Fibroblast of the conjunctiva (primary cell): ENCODE results near the gene PTPN18.
A peak's percentile ranks its signal among the peaks of the same experiment; 100 is the strongest.
"Not testable (repeated sequence)": the region's sequence is repeated elsewhere in the genome, so short reads cannot be mapped to it uniquely, and the experiment has no call there.

Experiments used
- DNase-seq: peaks from one replicate; pipeline ENCODE4 v3.0.0-alpha.2; 2010; ENCODE audit warnings: low read depth

Gene PTPN18, protein sequence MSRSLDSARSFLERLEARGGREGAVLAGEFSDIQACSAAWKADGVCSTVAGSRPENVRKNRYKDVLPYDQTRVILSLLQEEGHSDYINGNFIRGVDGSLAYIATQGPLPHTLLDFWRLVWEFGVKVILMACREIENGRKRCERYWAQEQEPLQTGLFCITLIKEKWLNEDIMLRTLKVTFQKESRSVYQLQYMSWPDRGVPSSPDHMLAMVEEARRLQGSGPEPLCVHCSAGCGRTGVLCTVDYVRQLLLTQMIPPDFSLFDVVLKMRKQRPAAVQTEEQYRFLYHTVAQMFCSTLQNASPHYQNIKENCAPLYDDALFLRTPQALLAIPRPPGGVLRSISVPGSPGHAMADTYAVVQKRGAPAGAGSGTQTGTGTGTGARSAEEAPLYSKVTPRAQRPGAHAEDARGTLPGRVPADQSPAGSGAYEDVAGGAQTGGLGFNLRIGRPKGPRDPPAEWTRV

DNA sequence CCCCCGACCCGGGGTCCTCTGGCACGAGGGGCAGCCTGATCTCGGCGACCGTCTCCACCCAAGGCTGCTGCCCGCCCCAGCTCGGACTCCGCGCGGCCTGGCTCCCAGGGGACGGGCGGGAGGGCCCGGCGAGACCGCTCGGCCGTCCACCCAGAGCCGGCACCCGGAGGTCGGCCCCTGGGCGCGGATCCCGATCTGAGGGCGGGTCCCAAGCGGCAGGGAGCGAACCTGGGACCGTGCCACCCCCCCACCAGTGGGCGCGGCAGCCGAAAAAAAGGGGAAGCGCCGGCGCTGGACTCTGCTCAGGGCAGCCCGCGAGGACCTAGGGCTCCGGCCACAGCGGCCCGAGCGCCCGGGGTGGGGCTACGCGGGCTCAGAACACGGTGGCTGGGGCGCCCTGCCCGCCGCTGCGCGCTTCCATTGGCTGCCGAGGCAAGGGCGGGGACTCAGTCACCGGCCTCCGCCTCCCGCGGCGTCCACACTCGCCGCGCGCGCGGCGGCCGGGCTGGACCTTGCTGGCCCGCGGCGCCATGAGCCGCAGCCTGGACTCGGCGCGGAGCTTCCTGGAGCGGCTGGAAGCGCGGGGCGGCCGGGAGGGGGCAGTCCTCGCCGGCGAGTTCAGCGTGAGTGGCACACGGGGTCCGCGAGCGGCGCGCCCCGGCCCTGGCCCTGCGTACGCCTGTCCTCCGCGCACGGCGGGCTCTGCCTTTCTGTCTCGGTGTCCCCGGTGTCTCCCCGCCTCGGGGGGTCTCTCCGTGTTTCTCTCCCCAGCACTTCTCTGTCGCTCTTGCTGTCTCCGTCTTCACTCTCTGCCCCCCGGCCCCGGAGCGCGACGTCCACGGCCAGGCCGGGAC, at the start of gene PTPN18:
TSS of gene PTPN18 (plus strand) at position 479 of the 854 bp plus-strand sequence. CDS start at position 531, 52 bp downstream.
- peak; percentile 72 for DNase-seq

DNA sequence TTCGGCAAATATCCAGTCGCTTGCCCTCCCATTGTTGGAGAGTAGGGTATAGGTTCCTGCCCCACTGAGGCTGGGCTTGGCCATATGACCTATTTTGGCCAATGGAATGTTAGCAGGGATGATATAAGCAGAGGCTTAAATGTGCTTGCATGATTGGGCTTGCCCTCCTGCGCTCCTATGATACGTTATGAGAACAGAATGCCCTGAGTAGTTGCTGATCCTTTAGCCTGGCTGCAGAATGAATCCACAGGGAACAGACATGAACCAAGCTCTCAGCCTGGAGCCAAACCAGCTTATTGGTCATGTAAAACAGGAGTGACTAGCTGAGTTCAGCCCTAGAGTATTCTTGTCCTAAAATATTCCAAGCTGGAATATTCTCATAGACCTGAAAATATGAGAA, 48.0 kb upstream of the PTPN18 start:
- DNase-seq = no peak

DNA sequence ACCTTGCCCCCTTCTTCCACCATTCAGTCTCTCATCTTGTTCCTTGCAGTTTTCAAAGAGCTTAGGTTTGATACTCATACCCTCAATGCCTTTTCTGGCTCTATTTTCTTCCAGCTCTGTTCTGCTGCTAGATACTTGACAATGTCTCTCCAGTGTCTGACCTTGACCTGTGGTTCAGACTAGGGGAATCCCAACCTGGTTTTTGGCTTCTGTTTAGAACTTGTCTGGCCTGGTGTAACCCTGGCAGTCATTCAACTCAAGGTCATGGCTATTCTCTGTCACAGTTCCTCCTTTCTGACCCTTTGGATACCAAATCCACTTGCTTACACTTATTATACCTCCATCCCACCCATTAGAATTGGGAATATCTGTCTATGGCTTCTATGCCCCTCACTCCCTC, 45.0 kb upstream of the PTPN18 start:
- no peak for DNase-seq

DNA sequence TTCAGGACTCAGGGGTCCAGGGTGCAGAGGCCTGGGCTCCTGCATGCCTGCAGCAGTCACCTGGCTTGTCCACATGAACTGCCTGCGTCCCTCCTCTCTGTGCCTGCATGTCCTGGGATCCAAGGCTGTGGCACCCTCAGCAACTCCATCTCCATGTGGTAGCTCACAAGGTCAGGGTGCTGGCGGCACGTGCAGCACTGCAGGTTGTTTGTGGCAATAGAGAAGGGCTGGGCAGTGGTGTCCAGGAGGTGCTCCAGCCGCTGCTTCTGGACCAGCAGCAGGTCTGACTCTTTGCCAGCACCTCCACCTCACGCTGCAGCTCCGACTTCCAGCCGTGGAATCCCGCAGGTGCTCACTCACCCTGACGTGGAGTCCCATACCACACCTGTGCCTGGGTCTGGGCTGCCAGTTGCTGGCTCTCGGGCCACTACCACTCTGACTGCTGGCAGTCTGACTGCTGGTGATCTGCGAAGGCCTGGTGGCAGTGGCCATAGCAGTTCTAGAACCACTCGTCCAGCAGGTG, 42.0 kb upstream of the PTPN18 start:
- no peak for DNase-seq

DNA sequence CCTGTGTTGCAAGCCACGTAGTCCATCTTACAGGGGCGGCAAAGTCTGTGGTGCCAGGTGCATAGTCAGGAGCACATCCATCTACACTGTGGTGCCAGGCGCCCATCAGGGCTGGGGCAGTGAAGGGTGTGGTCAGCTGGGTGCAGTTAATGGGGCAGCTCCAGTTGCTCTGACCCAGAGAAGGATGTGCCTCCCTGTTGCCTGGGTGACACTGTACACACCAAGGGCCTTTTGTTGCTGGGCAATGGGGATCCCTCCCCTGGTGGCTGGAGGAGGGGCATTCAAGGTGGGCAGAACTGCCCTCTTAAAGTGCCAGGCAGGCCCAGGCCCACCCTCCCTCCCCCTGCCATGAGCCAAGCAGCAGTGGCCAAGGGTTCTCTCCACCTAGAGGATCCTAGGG, 41.5 kb upstream of the PTPN18 start:
- no peak for DNase-seq

DNA sequence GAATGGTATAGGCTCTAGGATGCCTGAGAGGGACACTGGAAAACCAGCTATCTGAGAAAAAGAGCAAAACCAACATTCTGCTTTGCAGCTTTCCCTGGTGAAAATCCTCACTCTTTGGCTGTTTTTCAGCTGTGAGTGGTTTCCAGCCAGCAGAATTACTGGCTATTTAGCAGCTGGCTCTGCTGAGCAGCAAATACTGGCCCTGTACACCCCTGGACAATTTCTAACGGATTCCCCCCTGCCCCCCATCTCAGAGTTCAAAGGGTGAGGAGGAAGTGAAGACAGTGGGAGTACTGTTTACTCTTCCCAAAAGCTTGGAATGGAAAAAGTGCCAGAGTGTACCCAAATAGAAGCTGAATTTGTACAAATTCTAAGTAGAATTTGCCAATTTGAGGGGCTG, 39.3 kb upstream of the PTPN18 start:
- DNase-seq = no peak

DNA sequence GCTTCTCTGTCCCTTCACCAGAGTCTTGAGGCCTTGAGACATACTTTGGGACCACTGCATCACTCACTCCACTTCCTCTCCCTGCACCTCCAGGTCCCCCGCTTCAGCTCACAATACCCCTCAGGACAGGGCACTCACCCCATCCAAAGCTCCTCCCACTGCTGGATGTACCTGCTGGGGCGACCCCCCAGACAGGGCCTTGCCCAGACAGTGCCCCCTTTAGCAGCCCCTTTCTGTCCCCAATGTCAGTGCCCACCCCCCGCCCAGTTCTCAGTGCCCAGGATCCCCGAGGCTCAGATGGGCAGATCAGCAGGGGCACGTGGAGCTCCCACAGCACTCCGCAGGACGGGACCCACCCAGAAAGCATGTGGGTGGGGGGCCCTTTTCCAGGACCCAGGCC, 37.0 kb upstream of the PTPN18 start:
- DNase-seq = no peak

DNA sequence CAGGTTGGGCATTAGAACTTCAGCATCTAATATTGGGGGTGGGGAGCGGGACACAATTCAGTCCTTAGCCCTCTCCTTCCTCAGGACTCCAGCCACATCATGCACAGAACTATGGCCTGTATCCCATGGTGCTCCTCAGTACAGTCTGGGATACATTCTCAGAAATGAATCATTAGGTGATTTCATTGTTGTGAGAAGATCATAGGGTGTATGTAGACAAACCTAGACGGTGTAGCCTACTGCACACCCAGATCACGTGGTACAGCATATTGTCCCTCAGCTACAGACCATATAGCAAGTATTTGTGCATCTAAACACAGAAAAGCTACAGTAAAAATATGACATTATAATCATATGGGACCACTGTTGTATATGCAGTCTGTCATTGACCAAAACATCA, 36.3 kb upstream of the PTPN18 start:
- DNase-seq = no peak

DNA sequence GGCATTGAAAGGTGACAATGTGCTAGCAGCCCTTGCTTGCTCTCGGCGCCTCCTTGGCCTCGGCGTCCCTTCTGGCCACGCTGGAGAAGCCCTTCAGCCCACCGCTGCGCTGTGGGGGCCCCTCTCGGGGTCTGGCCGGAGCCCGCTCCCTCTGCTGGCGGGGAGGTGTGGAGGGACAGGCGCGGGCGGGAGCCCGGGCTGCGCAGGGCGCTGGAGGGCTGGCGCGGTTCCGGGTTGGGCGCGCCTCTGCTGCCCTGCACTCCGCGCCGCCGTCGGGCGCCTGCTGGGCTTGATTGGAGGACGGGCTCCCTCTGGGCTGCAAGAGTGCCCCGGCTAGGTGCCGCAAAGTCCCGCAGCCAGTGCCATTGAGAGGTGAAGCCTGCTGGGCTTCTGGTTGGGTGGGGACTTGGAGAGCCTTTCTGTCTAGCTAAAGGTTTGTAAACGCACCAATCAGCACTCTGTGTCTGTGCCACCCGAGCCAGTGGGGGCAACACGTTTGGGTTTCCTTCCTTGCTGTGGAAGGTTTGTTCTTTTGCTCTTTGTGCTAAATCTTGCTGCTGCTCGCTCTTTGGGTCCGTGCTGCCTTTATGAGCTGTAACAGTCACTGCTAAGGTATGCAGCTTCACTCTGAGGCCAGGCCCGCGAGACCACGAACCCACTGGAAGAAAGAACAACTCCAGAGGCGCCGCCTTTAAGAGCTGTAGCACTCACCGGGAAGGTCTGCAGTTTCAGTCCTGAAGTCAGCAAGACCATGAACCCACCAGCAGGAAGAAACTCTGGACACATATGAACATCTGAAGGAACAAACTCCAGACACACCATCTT, 27.9 kb upstream of the PTPN18 start:
- DNase-seq = no peak

DNA sequence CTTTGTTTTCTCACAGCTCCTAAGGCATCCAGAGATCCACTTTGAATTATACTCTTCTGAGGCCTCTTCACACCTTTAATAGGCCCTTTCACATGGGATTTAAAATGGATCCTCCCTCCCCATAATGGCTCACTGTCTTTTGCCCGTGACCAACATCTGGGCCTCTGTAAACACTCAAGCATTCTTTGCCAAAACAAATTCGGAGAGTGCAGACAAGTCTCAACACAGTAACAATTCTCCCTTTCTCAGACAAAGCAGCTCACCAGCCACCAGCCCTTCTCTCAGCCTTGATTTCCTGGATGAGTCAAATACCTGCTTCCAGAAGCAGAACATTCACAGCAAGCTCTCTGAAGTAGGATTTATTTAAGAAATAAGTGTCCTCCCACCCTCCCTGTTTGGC, 27.1 kb upstream of the PTPN18 start:
- DNase-seq = no peak

DNA sequence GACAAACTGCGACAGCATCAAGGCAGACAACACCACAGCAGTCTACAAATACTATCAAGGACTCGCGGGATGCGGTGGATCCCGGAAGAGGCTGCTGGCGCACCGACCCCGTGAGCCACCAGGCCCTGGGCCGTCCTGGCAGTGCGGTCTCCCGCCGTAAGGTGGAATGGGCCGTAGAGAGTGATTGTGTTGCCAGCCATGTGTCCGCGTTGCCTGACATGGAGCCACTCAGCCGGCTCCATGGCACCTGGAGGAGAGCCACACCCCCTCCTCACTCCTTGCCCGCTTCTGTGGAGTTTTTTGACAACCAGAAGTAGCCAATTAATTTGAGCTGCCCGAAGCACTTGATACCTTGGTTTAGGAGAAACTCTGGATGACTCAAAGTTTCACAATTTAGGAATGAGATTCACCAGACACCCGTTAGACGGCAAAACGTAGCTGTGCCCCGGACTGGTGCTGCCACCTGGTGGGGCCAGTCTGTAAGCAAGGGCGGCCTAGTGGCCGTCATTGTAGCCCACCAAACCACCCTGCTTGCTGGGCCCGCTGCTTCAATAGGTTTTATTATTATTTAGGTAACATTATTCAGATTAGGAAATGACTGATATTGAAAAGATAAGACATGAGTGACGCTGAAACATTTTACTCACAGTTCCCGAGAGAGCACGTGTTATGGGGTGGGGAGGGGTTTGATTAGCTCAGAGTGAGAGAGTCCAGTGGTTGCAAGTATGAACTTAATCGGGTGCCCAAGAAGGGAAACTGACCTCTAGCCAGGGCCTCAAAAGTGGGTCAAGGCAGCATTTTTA, 23.4 kb upstream of the PTPN18 start:
- DNase-seq = peak; percentile 69

DNA sequence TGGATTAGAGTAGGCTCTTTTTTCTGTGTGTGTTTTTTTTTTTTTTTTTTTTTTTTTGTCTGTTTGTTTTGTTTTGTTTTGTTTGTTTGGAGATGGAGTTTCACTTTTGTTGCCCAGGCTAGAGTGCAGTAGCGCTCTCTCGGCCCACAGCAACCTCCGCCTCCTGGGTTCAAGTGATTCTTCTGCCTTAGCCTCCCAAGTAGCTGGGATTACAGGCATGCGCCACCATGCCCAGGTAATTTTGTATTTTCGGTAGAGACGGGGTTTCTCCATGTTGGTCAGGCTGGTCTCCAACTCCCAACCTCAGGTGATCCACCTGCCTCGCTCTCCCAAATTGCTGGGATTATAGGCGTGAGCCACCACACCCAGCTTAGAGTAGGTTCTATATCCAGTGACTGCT, 22.6 kb upstream of the PTPN18 start:
- not testable (repeated sequence) for DNase-seq

DNA sequence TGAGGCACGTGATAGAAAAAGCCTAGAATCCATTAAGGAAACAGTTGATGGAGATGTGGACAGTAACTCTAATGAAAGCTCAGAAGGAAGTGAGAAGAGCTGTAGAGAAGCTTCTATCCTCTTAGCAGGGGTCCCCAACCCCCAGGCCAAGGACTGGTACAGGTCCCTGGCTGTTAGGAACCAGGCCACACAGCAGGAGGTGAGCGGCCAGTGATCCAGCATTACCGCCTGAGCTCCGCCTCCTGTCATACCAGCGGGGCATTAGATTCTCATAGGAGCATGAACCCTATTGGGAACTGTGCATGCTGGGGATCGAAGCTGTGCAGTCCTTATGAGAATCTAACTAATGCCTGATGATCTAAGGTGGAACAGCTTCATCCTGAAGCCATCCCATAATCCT, 21.8 kb upstream of the PTPN18 start:
- no peak for DNase-seq

DNA sequence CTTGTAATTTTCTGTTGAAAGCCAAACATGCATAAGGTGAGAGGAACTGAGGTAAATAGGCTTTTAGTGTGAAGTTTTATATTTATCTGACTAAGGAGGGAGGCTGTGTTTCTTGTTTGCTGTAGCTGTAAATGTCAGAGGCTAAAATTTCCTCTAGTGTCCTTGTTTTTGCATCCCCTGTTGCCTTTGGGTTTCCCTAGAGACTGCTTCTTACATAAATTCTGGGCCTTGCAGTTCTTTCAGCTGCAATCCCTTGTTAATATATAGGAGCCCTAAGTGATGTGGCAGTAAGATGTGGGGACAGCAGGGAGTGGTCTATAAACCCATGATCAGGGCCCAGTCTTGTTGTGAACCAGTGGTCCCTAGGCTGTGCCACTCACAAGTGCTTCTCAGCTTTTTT, 20.6 kb upstream of the PTPN18 start:
- no peak for DNase-seq

DNA sequence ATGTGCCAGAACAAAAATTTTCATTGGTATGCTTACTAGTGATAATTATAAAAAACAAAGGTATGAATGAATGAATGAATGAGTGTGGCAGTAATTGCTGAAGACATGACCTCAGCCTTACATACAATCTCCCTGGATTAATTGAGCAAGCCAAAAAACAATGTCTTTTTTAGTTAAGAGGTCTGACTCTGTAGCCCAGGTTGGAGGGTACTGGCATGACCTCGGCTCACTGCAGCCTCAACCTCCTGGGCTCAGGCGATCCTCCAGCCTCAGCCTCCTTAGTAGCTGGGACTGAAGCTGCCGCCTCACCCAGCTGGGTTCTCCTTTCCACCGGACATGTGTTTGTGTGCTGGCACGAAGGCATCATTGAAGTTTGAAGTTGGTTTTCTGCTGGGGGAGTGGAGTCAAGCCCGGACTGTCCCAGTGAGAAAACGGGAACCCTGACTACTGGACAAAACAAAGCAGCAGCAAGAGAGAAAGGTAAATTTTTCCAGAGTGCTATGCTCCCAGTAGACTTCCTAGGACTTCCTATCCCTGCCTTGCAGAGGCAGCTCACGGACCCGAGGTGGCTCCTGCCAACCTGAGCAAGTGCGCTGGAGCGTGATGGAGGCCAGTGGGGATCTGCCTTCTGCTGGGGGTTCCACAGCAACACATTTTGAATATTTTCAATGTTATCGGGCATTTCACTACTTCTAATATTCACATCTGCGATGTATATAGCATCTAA, 19.5 kb upstream of the PTPN18 start:
- no peak for DNase-seq

DNA sequence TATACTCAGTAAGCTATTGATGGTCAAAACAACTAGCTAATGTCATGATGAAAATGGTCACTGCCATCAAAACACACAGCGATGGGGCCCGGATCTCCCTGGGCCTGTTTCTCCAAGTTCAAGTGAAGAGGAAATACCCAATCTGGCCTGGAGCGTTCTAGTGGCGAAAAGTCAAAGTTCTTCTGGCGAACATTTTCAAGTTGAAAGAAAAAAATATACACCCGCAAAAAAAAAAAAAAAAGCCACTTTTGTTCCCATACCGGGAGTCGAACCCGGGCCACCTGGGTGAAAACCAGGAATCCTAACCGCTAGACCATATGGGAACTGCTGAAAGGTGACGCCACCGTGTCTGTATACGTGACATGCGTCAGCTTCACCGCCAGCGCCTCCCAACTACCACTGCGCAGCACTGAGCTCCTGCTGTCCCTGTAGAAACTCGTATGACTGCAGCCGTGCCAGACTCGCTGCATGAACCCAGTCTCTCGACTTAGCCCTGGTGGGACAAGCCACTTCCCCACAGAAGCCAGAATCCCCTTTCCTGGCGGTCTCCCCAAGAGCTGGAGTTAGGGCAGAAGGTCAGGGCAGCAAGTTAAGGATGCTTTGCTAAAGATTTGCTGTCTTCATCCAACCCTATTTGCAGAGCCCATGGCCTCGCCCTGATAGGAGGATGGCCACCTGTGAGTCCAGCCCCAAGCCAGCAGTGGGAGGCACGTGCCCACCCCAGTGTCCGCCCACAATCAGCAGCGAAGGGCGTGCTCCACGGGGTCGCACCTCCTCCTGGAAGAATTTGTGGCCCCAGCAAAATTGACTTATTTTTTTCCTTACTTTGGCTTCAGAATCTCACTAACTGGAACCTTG, 18.8 kb upstream of the PTPN18 start:
- DNase-seq = peak; percentile 71

DNA sequence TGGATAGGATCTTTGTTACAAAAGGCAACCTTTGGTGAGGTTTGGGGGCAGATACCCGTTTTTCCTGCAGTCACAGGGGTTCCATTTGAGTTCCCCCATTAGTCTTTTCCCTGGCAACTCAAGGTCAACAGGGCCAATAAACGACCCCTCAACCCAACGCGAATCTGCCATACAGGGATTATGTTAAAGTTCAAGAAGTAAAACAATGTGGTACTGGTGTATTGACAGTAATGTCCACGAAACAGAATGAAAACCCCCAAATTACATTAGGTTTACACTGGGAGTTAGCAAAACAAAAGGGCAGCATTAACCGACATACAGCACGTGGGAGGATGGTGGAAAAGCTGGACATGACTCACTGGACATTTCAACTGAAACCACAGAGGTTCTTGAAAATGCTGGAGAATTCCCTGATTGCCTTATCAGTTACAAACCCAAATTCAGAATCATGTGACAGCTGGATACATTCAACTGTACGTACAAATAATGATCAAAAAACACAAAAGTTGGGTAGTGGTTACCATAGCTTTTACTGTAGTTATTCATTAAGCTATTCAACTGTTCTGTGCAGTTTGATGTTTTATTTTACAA, 18.0 kb upstream of the PTPN18 start:
- DNase-seq = no peak

DNA sequence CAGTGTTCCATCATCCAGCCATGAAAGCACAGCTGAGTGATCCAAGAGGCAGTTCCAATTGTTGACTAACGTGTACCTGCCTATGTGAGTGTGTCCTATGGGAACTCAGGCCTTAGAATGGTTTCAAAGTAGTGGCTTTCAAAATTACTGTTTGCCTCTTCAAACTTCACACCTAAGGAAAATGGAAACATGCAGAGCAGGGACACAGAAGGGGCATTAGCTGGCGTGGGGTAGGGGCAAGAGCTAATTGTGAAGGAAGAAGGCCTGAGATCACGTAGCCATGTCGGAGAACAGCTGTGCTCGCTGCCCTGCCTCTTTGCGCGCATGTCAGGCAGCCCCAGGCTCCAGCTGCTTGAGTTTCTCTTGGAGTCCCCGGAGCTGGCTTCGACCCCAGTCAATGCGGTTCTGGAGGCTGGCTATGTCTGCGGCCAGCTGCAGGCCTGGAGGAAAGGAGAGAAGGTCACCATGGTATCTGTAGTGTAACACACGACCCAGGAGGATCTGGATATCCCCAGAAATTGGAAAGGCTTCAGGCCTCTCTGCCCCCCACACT, 17.0 kb upstream of the PTPN18 start:
- no peak for DNase-seq
